ENCODE data around the gene KCTD17.
A peak's percentile ranks its signal among the peaks of the same experiment; 100 is the strongest.

Gene KCTD17

DNA sequence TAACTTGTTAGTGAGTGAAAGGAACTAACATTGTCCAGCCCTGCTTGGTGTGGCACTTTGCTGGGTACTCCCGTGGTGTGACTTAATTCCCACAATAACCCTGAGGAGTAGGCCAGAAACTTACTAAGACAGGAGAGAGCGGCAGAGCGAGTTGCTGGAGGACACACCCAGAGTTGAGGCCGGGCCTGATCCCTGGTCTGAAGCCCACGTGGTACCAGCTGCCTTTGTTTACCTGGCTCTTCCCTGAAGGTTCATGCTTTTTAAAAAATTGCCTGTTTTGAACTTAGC, 31.4 kb upstream of the KCTD17 start:
- peak; percentile 50 for DNase-seq (ENCODE audit: low read depth)

GRCh38 chr22:37021041-37021440, 30.5 kb upstream of the KCTD17 start:
- no peak for DNase-seq (ENCODE audit: low read depth)

DNA sequence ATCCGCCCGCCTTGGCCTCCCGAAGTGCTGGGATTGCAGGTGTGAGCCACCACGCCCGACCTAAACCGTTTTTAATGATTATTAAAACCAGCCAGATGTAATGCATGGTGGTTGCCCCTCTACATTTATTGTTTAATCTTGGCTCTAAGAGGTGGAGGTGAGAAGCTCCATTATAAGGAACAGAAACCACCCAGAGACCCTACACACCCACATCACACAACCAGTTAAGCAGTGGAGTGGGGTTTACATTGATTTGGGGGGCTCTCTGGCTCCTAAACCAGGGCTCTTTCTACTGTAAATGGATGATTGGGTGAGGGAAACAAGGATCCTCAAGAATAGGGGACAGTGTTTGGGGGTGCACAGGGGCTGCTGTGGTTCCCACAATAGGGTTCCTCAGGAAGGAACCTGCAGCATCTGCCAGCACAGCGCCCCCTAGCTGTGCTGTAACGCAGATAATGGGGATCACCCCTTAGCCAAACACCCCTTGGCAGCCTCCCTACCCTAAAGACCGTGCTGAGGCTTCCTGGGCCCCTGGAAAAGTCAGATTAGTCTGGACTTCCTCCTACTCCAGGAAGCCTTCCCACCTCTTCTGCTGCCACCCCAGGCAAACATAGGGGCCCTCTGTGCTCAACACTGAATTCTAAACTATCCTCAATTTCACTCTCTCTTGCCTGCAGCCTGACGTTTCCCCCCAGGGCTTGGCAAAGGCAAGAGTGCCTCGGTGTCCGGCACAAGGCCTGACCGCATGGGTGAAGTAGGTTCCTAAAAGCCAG, 29.6 kb upstream of the KCTD17 start:
- peak; percentile 14 for DNase-seq (ENCODE audit: low read depth)

DNA sequence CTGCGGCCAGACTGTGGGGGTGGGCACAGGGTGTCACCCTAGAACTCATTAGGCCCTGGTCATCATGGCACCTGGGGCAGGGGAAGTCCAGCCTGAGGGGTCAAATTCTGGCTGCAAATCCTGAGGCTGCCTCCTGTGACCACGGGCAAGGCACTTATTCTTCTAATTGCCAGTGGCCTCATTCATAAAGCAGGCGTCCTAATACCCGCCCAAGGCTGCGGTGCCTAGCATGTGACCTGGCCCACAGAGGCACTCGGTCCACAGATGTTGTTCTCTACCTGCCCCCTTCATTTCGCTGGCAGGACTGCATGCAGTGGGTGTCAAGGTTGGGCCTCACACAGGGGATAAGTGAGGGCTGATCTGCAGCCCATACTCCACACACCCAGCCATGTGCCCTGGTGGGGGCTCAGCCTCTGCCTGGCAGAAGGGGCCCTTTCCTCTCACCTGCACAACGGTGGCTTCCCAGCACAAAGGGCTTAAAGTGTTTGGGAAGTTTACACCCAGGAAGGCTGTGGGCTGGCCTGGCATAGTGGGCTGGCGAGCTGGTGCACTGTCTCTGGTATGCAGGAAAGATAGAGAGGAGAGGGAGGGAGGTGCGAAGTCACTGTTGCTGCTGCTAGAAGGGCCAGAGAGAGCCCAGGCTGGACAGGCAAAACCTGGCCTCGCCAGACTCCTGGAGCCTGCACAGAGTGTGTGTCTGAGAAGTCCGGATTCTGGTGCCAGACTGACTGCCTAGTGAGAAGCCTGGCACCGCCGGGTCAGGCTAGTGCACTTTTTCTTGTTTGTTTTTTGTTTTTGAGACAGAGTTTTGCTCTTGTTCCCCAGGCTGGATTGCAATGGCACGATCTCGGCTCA, 28.8 kb upstream of the KCTD17 start:
- no peak for DNase-seq (ENCODE audit: low read depth)

- no peak for DNase-seq (ENCODE audit: low read depth)
Measured at GRCh38 chr22:37023743-37024338, 27.7 kb upstream of the KCTD17 start.

DNA sequence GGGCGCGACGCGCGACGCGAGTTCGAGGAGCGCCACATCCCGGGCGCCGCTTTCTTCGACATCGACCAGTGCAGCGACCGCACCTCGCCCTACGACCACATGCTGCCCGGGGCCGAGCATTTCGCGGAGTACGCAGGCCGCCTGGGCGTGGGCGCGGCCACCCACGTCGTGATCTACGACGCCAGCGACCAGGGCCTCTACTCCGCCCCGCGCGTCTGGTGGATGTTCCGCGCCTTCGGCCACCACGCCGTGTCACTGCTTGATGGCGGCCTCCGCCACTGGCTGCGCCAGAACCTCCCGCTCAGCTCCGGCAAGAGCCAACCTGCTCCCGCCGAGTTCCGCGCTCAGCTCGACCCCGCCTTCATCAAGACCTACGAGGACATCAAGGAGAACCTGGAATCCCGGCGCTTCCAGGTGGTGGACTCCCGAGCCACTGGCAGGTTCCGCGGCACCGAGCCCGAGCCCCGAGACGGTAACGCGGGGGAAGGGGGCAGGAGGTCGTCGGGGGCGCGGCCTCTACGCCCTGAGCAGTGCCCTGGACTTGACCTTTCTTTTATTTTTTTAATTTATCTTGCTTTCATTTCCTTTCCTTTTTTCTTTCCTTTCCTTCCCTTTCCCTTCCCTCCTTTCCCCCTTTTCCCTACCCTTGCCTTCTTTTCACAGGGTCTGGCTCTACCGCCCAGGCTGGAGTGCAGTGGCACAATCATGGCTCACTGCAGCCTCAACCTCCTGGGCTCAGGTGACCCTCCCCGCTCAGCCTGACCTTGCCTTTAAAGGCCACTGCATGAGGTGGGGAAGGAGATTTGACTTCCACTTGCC, 27.0 kb upstream of the KCTD17 start:
- DNase-seq (ENCODE audit: low read depth) = no peak

GRCh38 chr22:37025500-37026070, 26.0 kb upstream of the KCTD17 start:
- DNase-seq (ENCODE audit: low read depth) = no peak

DNA sequence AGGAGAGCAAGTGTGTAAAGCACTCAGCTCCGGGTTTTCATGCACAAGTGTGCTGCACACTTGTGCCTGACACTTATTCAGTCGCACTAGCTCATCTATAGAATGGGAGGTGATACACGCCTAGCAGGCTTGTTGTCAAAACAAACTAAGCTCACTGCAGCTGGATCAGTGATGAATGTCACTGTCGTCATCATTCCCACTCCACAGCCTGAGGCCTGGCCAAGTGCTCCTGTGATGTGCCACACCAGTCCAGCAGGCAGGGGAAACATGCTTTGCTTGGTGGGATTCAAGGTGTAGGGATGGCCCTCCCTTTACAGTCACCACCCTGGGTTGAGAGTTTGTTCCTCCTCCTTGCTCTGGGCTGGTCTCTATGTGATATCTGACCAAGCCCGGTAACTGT, 25.2 kb upstream of the KCTD17 start:
- no peak for DNase-seq (ENCODE audit: low read depth)

GRCh38 chr22:37027556-37027955, 24.0 kb upstream of the KCTD17 start:
- DNase-seq (ENCODE audit: low read depth) = no peak

DNA sequence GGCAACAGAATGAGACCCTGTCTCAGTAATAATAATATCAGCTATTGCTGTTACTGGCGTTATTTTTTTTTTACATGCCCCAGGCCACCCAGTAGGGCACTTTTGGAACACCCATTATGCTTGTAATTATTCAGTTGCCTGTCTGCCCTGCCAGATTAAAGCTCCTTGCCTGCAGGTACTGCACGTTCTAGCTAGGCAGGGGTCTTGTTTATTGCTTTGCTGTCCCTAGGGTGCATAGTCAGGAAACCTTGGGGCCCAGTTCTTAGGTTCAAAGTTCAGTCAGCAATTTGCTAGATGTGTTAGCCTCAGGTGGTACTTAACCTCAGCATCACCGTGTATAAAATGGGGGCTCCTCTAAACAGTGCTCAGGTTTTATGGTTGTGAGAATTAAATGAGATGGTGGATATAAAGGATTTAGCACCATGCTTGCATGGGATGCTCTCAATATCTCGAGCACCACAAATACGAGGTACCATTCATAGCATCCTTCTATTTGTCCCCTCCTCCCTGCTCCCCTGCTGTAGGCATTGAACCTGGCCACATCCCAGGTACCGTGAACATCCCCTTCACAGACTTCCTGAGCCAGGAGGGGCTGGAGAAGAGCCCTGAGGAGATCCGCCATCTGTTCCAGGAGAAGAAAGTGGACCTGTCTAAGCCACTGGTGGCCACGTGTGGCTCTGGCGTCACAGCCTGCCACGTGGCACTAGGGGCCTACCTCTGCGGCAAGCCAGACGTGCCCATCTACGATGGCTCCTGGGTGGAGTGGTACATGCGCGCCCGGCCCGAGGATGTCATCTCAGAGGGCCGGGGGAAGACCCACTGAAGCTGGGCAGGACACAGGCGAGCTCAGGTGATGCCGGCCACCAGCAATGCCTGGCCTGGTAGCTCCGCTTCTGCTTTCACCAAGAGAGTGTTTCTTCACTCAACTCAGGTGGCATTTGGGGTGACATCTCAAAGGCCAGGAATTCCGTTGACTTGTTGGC, 22.6 kb upstream of the KCTD17 start:
- no peak for DNase-seq (ENCODE audit: low read depth)

- no peak for DNase-seq (ENCODE audit: low read depth)
Measured at GRCh38 chr22:37030560-37031281, 20.8 kb upstream of the KCTD17 start.

- no peak for DNase-seq (ENCODE audit: low read depth)
Measured at GRCh38 chr22:37032134-37032534, 19.4 kb upstream of the KCTD17 start.

GRCh38 chr22:37032535-37033460, 18.7 kb upstream of the KCTD17 start:
- DNase-seq (ENCODE audit: low read depth) = peak; percentile 69

- DNase-seq (ENCODE audit: low read depth) = no peak
Measured at GRCh38 chr22:37033605-37034430, 17.7 kb upstream of the KCTD17 start.

DNA sequence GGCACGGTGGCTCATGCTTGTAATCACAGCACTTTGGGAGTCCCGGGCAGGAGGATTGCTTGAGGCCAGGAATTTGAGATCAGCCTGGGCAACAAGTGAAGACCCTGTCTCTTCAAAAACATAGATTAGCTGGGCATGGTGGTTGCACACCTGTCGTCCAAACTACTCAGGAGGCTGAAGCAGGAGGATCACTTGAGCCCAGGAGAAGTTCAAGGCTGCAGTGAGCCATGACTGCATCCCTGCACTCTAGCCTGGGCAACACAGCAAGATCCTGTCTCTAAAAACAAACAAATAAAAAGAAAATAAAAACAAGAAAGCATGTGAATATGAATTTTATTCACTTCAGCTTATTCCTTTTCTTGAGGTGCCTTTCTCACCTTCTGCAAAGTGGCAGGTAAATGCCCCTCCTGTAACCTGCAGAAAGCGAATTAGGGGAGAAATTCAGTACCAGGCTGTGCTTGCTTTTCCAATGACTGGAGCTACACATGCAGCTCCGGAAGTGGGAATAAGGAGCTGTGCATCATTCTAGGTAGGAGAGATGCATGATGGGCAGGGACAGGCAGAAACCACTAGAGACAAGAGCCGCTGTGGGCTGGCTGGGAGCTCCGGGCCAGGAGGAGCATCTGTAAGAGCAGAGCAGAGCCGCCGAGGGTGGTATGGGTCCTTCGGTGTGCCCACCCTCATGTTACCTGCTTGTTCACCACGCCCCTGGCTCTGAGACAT, 14.7 kb upstream of the KCTD17 start:
- no peak for DNase-seq (ENCODE audit: low read depth)

DNA sequence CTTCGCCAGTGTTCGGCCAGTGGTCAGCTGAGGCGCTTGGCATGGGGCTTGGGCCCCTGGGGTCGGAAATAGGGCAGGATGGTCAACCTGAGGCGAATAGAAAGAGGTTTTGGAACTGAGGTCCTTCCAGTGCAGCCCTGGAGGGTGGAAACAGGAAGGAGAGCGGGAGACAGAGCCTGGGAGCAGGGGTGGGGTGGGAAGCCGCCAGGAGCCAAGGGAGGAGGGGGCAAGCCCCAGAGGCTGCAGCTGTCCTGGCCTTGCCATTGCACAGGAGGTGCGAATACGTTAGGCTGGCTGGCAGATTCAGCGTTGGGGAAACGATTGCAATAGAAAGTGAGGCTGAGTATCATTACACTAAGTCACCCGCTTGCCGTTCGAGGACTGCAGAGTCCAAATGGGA, 13.9 kb upstream of the KCTD17 start:
- no peak for DNase-seq (ENCODE audit: low read depth)

- DNase-seq (ENCODE audit: low read depth) = no peak
Measured at GRCh38 chr22:37039466-37039865, 12.1 kb upstream of the KCTD17 start.
